NCI-H2171 (cell line): Measurements from ENCODE around the gene TET2.
"Not testable (repeated sequence)": the region's sequence is repeated elsewhere in the genome, so short reads cannot be mapped to it uniquely, and the experiment has no call there.

Source experiments
- DNase-seq: peaks from one replicate; lab custom pipeline; 2025; lab: John Stamatoyannopoulos, UW

The TET2 gene

DNA sequence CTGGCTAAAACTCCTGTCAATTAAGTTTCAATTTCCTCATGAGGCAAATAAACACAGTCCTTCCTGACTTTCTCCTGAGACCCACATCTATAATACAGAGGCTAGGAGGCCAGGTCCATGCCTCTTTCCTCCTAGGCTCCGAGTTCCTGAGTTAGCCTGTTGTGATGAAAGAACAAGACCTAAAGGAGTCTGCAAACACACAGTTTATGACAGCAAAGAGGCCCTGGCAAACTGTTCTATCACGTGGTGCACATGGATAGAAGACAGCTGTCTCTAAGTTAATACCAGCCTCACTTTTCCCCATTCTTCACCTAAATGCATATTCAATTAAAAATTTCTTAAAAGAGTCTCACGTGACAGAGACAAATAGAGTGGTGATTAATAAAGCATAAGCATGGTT is 145.2 kb downstream of the TET2 start:
- DNase-seq, result no peak

- no peak for DNase-seq
These were observed 146.7 kb downstream of the TET2 start for GRCh38 chr4:105293360-105293759.

DNA sequence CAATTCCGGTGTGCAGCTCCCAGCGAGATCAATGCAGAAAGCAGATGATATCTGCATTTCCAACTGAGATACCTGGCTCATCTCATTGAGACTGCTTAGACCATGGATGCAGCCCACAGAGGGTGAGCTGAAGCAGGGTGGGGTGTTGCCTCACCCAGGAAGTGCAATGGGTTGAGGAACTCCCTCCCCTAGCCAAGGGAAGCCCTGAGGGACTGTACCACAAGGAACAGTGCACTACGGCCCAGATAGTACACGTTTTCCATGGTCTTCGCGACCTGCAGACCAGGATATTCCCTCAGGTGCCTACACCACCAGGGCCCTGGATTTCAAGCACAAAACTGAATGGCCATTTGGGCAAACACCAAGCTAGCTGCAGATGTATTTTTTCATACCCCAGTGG is 150.0 kb downstream of the TET2 start:
- DNase-seq, result no peak

GRCh38 chr4:105299027-105299426 is 152.4 kb downstream of the TET2 start:
- not testable (repeated sequence) for DNase-seq

DNA sequence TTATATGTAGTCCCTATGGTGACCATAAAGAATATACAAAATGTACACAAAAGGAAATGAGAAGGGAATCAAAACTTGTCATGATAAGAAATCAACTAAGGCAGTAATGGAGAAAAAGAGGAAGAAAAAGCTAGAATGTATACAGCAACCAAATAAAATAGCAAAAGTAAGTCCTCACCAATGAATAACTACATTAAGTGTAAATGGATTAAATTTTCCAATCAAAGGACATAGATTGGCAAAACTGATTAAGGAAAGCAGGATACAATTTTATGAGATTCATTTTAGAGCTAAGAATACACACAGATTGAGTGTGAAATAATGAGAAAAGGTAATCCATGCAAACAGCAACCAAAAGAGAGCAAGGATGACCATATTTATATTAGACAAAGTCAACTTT is 157.4 kb downstream of the TET2 start:
- DNase-seq, result no peak

DNA sequence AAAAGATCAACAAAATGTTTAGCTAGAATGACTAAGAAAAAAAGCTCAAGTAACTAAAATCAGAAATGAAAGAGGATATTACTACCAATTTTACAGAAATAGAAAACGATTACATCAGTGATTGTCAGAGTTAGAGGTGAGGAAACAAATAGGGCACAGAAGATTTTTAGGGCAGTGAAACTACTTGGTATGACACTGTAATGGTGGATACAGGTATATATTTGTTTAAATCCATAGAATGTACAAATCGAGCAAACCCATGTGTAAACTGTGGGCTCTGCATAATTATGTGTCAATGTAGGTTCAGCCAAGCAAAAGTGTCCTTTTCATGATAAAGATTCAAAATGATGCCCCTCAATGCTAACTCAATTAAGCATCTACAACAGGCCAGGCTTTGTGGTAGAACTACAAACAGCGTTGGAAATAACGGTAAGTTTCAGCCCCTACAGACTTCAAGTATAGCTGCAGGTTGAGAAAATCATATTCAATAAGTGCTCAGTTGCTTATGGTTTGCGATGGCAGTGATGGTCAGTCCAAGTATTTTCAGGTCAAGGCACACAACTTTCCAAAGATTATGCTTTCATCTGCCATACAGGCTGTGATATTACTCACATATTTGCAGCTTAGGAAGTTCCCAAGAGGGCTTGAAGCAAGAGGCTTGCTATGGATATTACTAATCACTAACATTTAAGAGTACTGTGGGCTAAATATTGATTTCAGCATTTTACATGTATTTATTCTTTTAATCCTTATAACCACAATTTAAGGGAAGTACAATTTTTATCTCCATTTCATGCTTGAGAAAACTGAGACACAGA is 158.6 kb downstream of the TET2 start:
- DNase-seq, result no peak

DNA sequence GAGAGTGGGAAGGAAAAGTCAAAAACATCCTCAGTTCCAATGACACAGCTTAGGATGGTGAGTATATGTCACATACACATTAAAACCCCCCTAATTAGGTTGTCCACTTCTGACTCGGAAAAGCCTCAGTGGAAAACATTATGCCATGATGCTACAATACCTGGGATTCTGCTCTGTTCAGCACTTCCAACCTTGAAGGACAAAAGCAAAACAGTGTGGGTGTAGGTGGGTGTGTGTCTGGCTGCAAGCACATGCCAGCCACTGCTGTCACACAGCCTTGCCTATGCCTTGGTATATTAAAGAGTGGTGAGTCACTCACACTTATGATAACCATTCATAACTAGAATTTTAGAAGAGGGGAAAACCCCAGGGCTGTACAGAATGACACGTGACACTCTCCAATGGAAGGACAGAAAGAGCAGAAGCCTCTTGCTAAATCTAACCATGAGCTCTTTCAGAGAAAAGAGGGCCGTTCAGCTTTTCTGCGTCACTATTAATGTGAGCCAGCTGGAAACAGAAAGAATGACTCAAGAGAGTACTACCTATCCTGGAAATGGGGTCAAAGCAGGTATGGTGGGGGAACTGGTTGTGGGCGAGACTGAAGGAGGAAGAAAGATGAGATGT is 159.6 kb downstream of the TET2 start:
- DNase-seq, result no peak

DNA sequence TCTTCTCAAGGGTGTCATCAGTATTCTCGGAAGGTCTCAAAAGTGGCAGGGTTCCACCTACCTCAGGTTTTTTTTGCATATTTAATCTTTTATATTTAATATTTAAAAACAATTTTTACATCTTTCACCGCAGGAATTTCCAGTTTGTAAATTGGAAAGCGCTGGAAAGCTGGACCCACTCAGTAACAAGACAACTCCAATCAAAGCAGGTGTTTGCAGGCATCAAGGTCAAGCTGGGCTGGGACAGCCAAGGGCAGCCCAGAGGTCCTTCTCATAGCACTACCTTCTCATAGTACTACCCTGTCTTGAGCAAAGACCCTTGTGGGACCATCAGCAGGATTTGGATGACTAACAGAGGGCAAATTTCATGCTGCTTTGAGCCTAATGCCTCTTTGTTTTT is 160.1 kb downstream of the TET2 start:
- DNase-seq, result no peak

DNA sequence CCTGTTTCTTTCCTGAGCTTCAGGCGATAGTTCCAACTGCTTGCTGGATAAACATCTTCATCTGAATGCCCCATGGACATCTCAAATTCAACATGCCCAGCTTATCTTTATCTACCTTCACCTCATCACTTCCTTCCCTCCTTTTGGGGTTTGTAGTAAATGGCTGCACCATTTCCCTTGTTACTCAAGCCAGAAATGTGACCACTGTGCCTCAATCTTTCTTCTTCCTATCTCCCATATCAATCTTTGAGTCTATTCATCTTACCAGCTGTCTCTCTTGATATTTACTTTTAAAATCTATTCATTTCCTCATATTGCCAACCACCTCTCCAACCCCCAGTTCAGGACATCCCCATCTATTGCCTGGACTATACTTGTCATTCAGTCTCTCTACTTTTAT is 171.8 kb downstream of the TET2 start:
- no peak for DNase-seq

DNA sequence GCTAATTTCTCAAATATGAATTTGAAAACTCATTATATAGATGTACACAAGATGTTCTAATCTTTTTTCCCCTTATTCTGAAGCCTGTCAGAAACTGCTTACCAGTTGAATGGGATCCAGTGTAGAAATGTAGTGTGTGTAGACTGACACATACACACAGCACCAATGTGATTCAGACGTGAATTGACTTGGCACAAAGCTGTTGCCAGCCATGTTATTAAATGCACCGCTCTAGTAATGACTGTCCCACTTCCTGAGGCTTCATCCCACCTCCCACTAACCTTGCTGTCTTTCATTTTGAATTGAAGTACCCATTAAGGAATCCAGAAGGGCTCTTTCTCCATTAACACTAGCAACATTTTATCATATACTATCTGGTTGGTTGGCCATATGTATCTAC is 180.5 kb downstream of the TET2 start:
- DNase-seq, result no peak

DNA sequence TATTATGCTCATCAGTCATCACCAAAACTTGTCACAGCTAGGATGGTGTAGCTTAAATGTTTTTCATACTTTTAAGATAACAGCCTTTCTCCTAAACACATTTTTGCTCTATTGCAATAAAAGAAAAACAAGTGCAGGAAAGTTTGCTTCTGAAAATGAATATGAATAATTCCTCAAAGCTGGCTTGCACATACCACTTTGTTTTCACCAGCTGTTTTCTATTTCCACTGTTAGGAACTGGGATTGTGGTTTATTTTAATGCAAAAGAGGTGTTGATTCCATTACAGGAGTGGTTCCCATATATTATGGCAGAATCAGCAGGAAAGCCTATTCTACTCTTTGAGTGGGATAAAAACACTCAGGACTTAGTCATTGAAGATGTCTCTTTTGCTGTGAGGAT is 181.3 kb downstream of the TET2 start:
- no peak for DNase-seq

GRCh38 chr4:105329081-105329480 is 182.4 kb downstream of the TET2 start:
- no peak for DNase-seq
